Panc1 (cell line): Measurements from ENCODE around the gene RNF34. TPM values are rescaled to one million over a fixed set of nuclear protein-coding genes. Genes with fewer than 3 reads are reported as not detected.

Experiments
- ATAC-seq: fragments of 200-7000 bp; cut with Tn5 transposase; 2 replicates; pipeline ENCODE4 v1.9.1; 2020; ENCODE audit warnings: mild to moderate bottlenecking, moderate library complexity
- BruUV-seq: library from RNA; stranded (reverse); fragments of 400-500 nt; replicated peaks from 2 replicates; lab custom pipeline; 2021; lab: Mats Ljungman, UMichigan
- CTCF ChIA-PET: fragments of 300-600 bp; sonication (Branson Sonifier 250); formaldehyde crosslinking; loops from one replicate; lab custom pipeline; 2022; ENCODE audit warnings: antibody characterized with exemption; lab: Charles Lee
- POLR2A ChIA-PET: fragments of 300-600 bp; sonication (Branson Sonifier 250); formaldehyde crosslinking; loops from one replicate; lab custom pipeline; 2022; ENCODE audit warnings: antibody characterized with exemption; lab: Charles Lee
- DNase-seq: peaks from one replicate; pipeline ENCODE4 v3.0.0-alpha.2; 2010; ENCODE audit warnings: low read depth, low spot score
- H3K27ac ChIP-seq: 2 replicates; pipeline ENCODE4 v1.5.1; 2011; ENCODE audit warnings: mild to moderate bottlenecking, low read length, inconsistent platforms
- H3K27me3 ChIP-seq: fragments of 200-500 bp; sonication (Bioruptor generic); 2 replicates; pipeline ENCODE4 v1.6.0; 2014; ENCODE audit warnings: low read length, inconsistent platforms; ENCODE audit not compliant: control insufficient read depth, insufficient read depth
- H3K36me3 ChIP-seq: fragments of 200-500 bp; sonication (Bioruptor generic); 2 replicates; pipeline ENCODE4 v1.5.1; 2014; ENCODE audit warnings: inconsistent platforms, mild to moderate bottlenecking, low read length, moderate library complexity; ENCODE audit not compliant: control insufficient read depth, insufficient read depth
- H3K4me1 ChIP-seq: 2 replicates; pipeline ENCODE4 v1.5.1; 2011; ENCODE audit warnings: inconsistent platforms, mild to moderate bottlenecking, low read length, moderate library complexity; ENCODE audit not compliant: control insufficient read depth, insufficient read depth
- H3K4me3 ChIP-seq, 2 experiments: 2 replicates each; pipeline ENCODE4 v1.5.1; 2011 to 2012; ENCODE audit warnings: low read depth in 2 of 2, low read length in 2 of 2, mild to moderate bottlenecking in 2 of 2, inconsistent platforms in 1 of 2, moderate library complexity in 1 of 2
- H3K9me3 ChIP-seq: fragments of 200-500 bp; sonication (Bioruptor generic); 2 replicates; pipeline ENCODE4 v1.5.1; 2014; ENCODE audit warnings: low read depth, mild to moderate bottlenecking, inconsistent platforms, low read length, moderate library complexity; ENCODE audit not compliant: control insufficient read depth, insufficient read depth
- POLR2AphosphoS5 ChIP-seq: IDR thresholded peaks from 2 replicates; pipeline ENCODE4 v1.6.1; 2012; ENCODE audit warnings: mild to moderate bottlenecking, low read depth, low read length, moderate library complexity
- REST ChIP-seq, 2 experiments: IDR thresholded peaks; 2 replicates each; pipeline ENCODE4 v1.6.1; 2011 to 2012; ENCODE audit warnings: low read depth in 2 of 2, control low read depth in 1 of 2, low read length in 1 of 2, mild to moderate bottlenecking in 1 of 2, moderate library complexity in 1 of 2; ENCODE audit not compliant: insufficient read depth in 1 of 2
- SIN3A ChIP-seq: IDR thresholded peaks from 2 replicates; pipeline ENCODE4 v1.6.1; 2012; ENCODE audit warnings: low read depth, mild to moderate bottlenecking, low read length, moderate library complexity, borderline replicate concordance; ENCODE audit not compliant: insufficient read depth
- TCF7L2 ChIP-seq: IDR thresholded peaks from 2 replicates; pipeline ENCODE4 v1.6.1; 2011; ENCODE audit warnings: mild to moderate bottlenecking, low read depth, low read length, inconsistent platforms
- in situ Hi-C: cut with HindIII; loops from 2 replicates; pipeline ENCODE4 v1.10.0; 2016; ENCODE audit warnings: low sequenced_read_pairs, low pct_unique_long_range_greater_than_20kb
- intact Hi-C: fragments of 100-400 bp; cut with micrococcal nuclease; formaldehyde crosslinking; loops from one replicate; pipeline ENCODE4 v1.10.0; 2022; ENCODE audit not compliant: unreplicated experiment
- total RNA-seq: library from RNA; stranded (reverse); gene quantifications from one replicate; pipeline ENCODE4 v1.2.1, GENCODE V29; 2021; ENCODE audit not compliant: unreplicated experiment
- TF ChIP-seq, protein P1 (sequence below): fragments of 450-650 bp; IDR thresholded peaks from 2 replicates; pipeline ENCODE4 v1.5.1; 2017; ENCODE audit warnings: mild to moderate bottlenecking

Gene RNF34
- total RNA-seq, 1 experiment from 2014 or later = 52.4 TPM

DNA sequence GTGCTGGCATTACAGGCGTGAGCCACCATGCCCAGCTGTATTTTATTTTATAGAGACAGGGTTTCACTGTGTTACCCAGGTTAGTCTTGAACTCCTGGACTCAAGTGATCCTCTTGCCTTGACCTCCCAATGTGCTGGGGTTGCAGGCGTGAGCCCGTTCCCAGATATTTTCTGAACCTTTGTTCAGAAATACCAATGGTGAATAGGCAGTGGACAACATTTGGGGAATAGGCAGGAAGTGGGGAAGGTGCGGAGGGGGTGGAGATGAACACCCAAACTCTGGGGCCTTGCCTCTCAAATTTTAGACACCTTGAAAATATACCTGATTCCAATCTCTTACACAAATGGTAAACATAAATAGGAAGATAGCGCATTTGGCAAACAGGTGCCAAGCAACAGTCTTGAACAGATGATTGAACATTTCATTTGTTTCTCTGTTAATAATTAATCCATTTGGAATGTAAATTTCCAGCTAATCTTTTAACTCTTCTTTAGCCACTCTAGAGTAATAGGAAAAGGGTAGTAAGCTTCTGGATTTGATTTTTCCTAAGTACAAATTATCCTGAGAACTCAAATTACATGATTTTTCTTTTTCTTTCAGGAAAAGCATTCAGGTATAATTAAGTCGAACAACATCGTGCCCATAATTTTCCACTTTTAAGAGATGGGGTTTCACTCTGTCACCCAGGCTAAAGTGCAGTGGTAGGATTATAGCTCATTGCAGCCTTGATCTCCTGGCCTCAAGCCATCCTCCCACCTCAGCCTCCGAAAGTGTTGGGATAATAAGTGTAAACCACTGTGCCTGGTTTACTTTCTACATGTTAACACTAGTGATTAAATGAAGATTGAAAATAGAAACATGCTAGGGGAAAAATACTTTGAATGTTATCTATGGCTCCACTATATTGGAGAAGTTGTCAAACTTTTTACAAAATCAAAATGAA is 22.9 kb upstream of the RNF34 start:
- Histone ChIP-seq H3K9me3 (no peaks in the 10 kb centered on the region), H3K36me3 (no peaks in the 10 kb centered on the region), H3K27ac (no peak overlapping the region), H3K27me3 (no peaks in the 10 kb centered on the region), H3K4me1 (no peaks in the 10 kb centered on the region), H3K4me3 (no peak overlapping the region)
- no peak for DNase-seq
- BruUV-seq = no TSS peak
- in situ Hi-C loops = no loop called here
- TF ChIP-seq, protein P1, sequence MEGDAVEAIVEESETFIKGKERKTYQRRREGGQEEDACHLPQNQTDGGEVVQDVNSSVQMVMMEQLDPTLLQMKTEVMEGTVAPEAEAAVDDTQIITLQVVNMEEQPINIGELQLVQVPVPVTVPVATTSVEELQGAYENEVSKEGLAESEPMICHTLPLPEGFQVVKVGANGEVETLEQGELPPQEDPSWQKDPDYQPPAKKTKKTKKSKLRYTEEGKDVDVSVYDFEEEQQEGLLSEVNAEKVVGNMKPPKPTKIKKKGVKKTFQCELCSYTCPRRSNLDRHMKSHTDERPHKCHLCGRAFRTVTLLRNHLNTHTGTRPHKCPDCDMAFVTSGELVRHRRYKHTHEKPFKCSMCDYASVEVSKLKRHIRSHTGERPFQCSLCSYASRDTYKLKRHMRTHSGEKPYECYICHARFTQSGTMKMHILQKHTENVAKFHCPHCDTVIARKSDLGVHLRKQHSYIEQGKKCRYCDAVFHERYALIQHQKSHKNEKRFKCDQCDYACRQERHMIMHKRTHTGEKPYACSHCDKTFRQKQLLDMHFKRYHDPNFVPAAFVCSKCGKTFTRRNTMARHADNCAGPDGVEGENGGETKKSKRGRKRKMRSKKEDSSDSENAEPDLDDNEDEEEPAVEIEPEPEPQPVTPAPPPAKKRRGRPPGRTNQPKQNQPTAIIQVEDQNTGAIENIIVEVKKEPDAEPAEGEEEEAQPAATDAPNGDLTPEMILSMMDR = no peak
- TF ChIP-seq TCF7L2 = no peak
- CTCF ChIA-PET = no interaction called here
- POLR2A ChIA-PET = no interaction called here
- ATAC-seq = no peak
- intact Hi-C loops = no loop called here

DNA sequence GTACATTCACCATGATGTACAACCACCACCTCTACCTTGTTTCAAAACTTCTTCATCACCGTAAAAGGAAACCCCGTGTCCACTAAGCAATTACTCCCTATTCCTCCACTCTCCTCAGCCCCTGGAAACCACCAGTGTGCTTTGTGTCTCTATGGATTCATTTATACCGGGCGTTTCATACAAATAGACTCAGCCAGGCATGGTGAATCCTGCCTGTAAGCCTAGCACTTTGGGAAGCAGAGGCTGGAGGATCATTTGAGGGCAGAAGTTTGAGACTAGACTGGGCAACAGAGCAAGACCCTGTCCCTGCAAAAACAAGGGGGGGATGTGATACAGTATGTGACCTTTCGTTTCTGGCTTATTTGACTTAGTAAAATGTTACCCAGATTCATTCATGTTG is 21.2 kb upstream of the RNF34 start:
- intact Hi-C loops = no loop called here
- H3K27ac ChIP-seq = no peak overlapping the region
- TF ChIP-seq SIN3A = no peak
- no peak for TF ChIP-seq POLR2AphosphoS5
- TF ChIP-seq, protein P1 = no peak
- TF ChIP-seq REST (IDR thresholded peaks at IDR 0.05; ENCODE audit: insufficient read depth in 1 of 2, low read depth in 2 of 2, low read length in 1 of 2) = no peak
- no peak for TF ChIP-seq TCF7L2
- in situ Hi-C loops = no loop called here
- no peaks in the 10 kb centered on the region for H3K36me3 ChIP-seq
- H3K4me3 ChIP-seq = no peak overlapping the region
- no TSS peak for BruUV-seq
- no peaks in the 10 kb centered on the region for H3K9me3 ChIP-seq
- CTCF ChIA-PET = no interaction called here
- H3K27me3 ChIP-seq = no peaks in the 10 kb centered on the region
- no peaks in the 10 kb centered on the region for H3K4me1 ChIP-seq
- peak; percentile 53; the same call in 1 of the 2 replicates for ATAC-seq
- no peak for DNase-seq
- POLR2A ChIA-PET = interaction anchor here (0.6 kb wide), 2 partner anchors 26 to 49 kb away, joined by 3 read pairs; no protein-coding TSS in a partner anchor
